Panc1 (cell line): ENCODE results near the gene PRODH. TPM values are rescaled to one million over a fixed set of nuclear protein-coding genes. Genes with fewer than 3 reads are reported as not detected.
"Not testable (repeated sequence)": the region's sequence is repeated elsewhere in the genome, so short reads cannot be mapped to it uniquely, and the experiment has no call there.

Experiments used
- ATAC-seq: fragments of 200-7000 bp; cut with Tn5 transposase; 2 replicates; pipeline ENCODE4 v1.9.1; 2020; ENCODE audit warnings: mild to moderate bottlenecking, moderate library complexity
- BruUV-seq: library from RNA; stranded (reverse); fragments of 400-500 nt; replicated peaks from 2 replicates; lab custom pipeline; 2021; lab: Mats Ljungman, UMichigan
- CTCF ChIA-PET: fragments of 300-600 bp; sonication (Branson Sonifier 250); formaldehyde crosslinking; loops from one replicate; lab custom pipeline; 2022; ENCODE audit warnings: antibody characterized with exemption; lab: Charles Lee
- POLR2A ChIA-PET: fragments of 300-600 bp; sonication (Branson Sonifier 250); formaldehyde crosslinking; loops from one replicate; lab custom pipeline; 2022; ENCODE audit warnings: antibody characterized with exemption; lab: Charles Lee
- DNase-seq: peaks from one replicate; pipeline ENCODE4 v3.0.0-alpha.2; 2010; ENCODE audit warnings: low read depth, low spot score
- H3K27ac ChIP-seq: 2 replicates; pipeline ENCODE4 v1.5.1; 2011; ENCODE audit warnings: mild to moderate bottlenecking, low read length, inconsistent platforms
- H3K27me3 ChIP-seq: fragments of 200-500 bp; sonication (Bioruptor generic); 2 replicates; pipeline ENCODE4 v1.6.0; 2014; ENCODE audit warnings: low read length, inconsistent platforms; ENCODE audit not compliant: control insufficient read depth, insufficient read depth
- H3K36me3 ChIP-seq: fragments of 200-500 bp; sonication (Bioruptor generic); 2 replicates; pipeline ENCODE4 v1.5.1; 2014; ENCODE audit warnings: inconsistent platforms, mild to moderate bottlenecking, low read length, moderate library complexity; ENCODE audit not compliant: control insufficient read depth, insufficient read depth
- H3K4me1 ChIP-seq: 2 replicates; pipeline ENCODE4 v1.5.1; 2011; ENCODE audit warnings: inconsistent platforms, mild to moderate bottlenecking, low read length, moderate library complexity; ENCODE audit not compliant: control insufficient read depth, insufficient read depth
- H3K4me3 ChIP-seq, 2 experiments: 2 replicates each; pipeline ENCODE4 v1.5.1; 2011 to 2012; ENCODE audit warnings: low read depth in 2 of 2, low read length in 2 of 2, mild to moderate bottlenecking in 2 of 2, inconsistent platforms in 1 of 2, moderate library complexity in 1 of 2
- H3K9me3 ChIP-seq: fragments of 200-500 bp; sonication (Bioruptor generic); 2 replicates; pipeline ENCODE4 v1.5.1; 2014; ENCODE audit warnings: low read depth, mild to moderate bottlenecking, inconsistent platforms, low read length, moderate library complexity; ENCODE audit not compliant: control insufficient read depth, insufficient read depth
- CTCF ChIP-seq: fragments of 450-650 bp; IDR thresholded peaks from 2 replicates; pipeline ENCODE4 v1.5.1; 2017; ENCODE audit warnings: mild to moderate bottlenecking
- POLR2AphosphoS5 ChIP-seq: IDR thresholded peaks from 2 replicates; pipeline ENCODE4 v1.6.1; 2012; ENCODE audit warnings: mild to moderate bottlenecking, low read depth, low read length, moderate library complexity
- REST ChIP-seq, 2 experiments: IDR thresholded peaks; 2 replicates each; pipeline ENCODE4 v1.6.1; 2011 to 2012; ENCODE audit warnings: low read depth in 2 of 2, control low read depth in 1 of 2, low read length in 1 of 2, mild to moderate bottlenecking in 1 of 2, moderate library complexity in 1 of 2; ENCODE audit not compliant: insufficient read depth in 1 of 2
- SIN3A ChIP-seq: IDR thresholded peaks from 2 replicates; pipeline ENCODE4 v1.6.1; 2012; ENCODE audit warnings: low read depth, mild to moderate bottlenecking, low read length, moderate library complexity, borderline replicate concordance; ENCODE audit not compliant: insufficient read depth
- TCF7L2 ChIP-seq: IDR thresholded peaks from 2 replicates; pipeline ENCODE4 v1.6.1; 2011; ENCODE audit warnings: mild to moderate bottlenecking, low read depth, low read length, inconsistent platforms
- in situ Hi-C: cut with HindIII; loops from 2 replicates; pipeline ENCODE4 v1.10.0; 2016; ENCODE audit warnings: low sequenced_read_pairs, low pct_unique_long_range_greater_than_20kb
- intact Hi-C: fragments of 100-400 bp; cut with micrococcal nuclease; formaldehyde crosslinking; loops from one replicate; pipeline ENCODE4 v1.10.0; 2022; ENCODE audit not compliant: unreplicated experiment
- total RNA-seq: library from RNA; stranded (reverse); gene quantifications from one replicate; pipeline ENCODE4 v1.2.1, GENCODE V29; 2021; ENCODE audit not compliant: unreplicated experiment

PRODH gene
- total RNA-seq, 1 experiment from 2014 or later: 1.4 TPM

DNA sequence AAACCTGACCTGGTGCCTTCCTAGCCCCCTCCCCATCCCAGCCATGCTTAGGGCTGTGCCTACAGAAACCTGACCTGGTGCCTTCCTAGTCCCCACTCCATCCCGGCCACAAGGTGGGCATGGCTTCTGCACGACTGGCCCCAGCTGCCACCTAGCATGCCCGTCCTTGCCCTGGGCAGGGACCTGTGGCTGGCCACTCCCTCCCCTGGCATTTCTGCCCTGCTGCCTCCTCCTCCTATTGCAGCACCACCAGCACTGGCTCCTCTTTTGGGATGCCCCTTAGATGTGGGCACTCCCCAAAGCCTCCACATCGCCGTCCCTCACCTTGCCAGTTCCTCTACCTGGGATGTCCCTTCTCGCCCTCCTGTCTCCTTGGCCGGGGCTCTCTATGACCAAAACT lies 1.4 kb downstream of the PRODH start:
- CTCF ChIA-PET, DNase-seq, H3K27ac ChIP-seq, in situ Hi-C loops, H3K9me3 ChIP-seq, H3K36me3 ChIP-seq, H3K27me3 ChIP-seq, H3K4me1 ChIP-seq, ATAC-seq, H3K4me3 ChIP-seq, BruUV-seq, POLR2A ChIA-PET, intact Hi-C loops: not testable (repeated sequence)

DNA sequence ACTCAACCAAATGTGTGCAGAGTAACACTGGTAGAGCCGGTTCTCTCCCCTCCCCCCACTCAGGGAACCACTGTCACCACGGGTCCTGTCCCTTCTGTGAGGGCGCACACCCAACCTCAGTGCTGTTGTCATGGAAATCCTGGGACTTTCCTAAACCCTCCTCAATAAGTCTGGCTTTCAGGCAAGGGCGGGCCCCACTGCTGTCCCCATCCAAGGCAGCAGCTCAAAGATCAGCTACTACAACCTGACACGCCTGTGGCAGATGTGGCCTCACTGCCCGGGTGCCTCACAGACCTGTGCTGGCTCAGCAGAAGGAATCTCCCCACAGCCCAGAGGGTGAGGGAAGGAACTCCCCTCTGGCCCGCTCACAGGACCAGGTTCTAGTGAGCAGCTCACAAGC lies 2.2 kb downstream of the PRODH start:
- ChIA-PET POLR2A (no interaction called here), CTCF (no interaction called here)
- Histone ChIP-seq H3K27me3 (no peaks in the 10 kb centered on the region), H3K4me3 (no peak overlapping the region), H3K27ac (no peak overlapping the region), H3K36me3 (no peaks in the 10 kb centered on the region), H3K4me1 (no peaks in the 10 kb centered on the region), H3K9me3 (no peaks in the 10 kb centered on the region)
- intact Hi-C loops: no loop called here
- ATAC-seq (no peak), DNase-seq (no peak)
- in situ Hi-C loops: no loop called here
- no peak for TF ChIP-seq POLR2AphosphoS5
- no peak for TF ChIP-seq REST (IDR thresholded peaks at IDR 0.05; ENCODE audit: insufficient read depth in 1 of 2, low read depth in 2 of 2, low read length in 1 of 2)
- no peak for TF ChIP-seq TCF7L2
- no peak for TF ChIP-seq SIN3A
- TF ChIP-seq CTCF: no peak
- no TSS peak for BruUV-seq

DNA sequence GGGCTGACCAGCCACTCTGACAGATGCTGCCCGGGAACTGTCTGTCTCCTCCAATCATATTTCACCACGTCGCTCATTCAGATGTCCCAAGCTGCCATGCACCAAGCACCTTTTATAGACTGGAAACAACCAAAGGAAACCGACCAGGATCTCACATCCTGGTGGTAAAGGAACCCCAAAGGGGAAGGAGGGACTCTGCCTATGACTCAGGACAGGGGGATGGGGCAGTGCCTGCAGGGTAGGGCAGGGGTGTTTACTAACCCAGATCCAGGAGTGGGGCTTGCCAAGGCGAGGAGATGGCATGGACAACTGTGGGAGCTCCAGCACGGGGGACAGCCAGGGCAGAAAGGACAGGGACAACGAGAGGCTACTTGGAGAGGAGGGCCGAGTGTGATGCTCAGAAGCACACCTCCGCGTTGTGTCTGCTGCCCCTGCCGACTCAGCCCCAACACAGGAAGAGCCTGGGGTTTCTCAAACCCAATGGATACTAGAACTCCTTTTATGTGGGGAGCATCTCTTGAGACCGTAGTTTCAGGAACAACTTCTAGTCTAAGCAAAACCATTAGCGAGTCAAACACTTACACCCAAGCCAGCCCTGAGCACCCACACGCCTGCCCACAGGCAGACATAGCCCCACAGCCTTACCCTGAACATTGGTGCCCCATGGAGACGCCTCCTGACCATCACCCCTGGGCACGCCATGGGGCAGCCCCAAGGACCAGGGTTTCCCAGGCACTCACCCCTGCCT lies 4.0 kb downstream of the PRODH start:
- intact Hi-C loops: no loop called here
- TF ChIP-seq REST (IDR thresholded peaks at IDR 0.05; ENCODE audit: insufficient read depth in 1 of 2, low read depth in 2 of 2, low read length in 1 of 2) (no peak), CTCF (no peak), TCF7L2 (no peak), POLR2AphosphoS5 (no peak), SIN3A (no peak)
- no TSS peak for BruUV-seq

More for the DNA sequence above, 4.0 kb downstream of the PRODH start:
- no peak for ATAC-seq
- Histone ChIP-seq H3K4me1 (no peaks in the 10 kb centered on the region), H3K27me3 (no peaks in the 10 kb centered on the region), H3K36me3 (no peaks in the 10 kb centered on the region), H3K9me3 (no peaks in the 10 kb centered on the region), H3K4me3 (no peak overlapping the region), H3K27ac (no peak overlapping the region)
- DNase-seq: no peak
- CTCF ChIA-PET: no interaction called here
- POLR2A ChIA-PET: no interaction called here
- in situ Hi-C loops: no loop called here
